HFFc6 (cell line): ENCODE measurements around the gene MPZL1. TPM values are rescaled to one million over a fixed set of nuclear protein-coding genes. Genes with fewer than 3 reads are reported as not detected.

Source experiments
- DNase-seq: peaks from one replicate; pipeline ENCODE4 v3.0.0-alpha.2; 2018
- H3K27ac Mint-ChIP-seq: 2 replicates; pipeline ENCODE4 v1.8.0; 2020; ENCODE audit warnings: mild to moderate bottlenecking, mixed read lengths
- H3K27me3 Mint-ChIP-seq: 2 replicates; pipeline ENCODE4 v1.8.0; 2021; ENCODE audit warnings: mild to moderate bottlenecking, moderate library complexity, mixed read lengths; ENCODE audit not compliant: insufficient read depth
- H3K36me3 Mint-ChIP-seq: 2 replicates; pipeline ENCODE4 v1.8.0; 2021; ENCODE audit warnings: low read depth, mixed read lengths
- H3K4me1 Mint-ChIP-seq: 2 replicates; pipeline ENCODE4 v1.8.0; 2020; ENCODE audit warnings: low read depth, mixed read lengths
- H3K4me3 Mint-ChIP-seq: 2 replicates; pipeline ENCODE4 v1.8.0; 2020; ENCODE audit warnings: mild to moderate bottlenecking, moderate library complexity, mixed read lengths
- H3K9me3 Mint-ChIP-seq: 2 replicates; pipeline ENCODE4 v1.8.0; 2020; ENCODE audit warnings: mild to moderate bottlenecking, mixed read lengths
- CTCF ChIP-seq: fragments of 200-600 bp; sonication (generic); IDR thresholded peaks from 2 replicates; pipeline ENCODE4 v1.5.0; 2021; ENCODE audit warnings: antibody characterized with exemption, mild to moderate bottlenecking
- total RNA-seq, 6 experiments: library from RNA; stranded (reverse); fragmentation: NEBNext Ultra II Directional; extraction: Animal tissue kit (Norgen Biotek cat#: 25700); gene quantifications; 2 replicates in 1 of 6; 3 replicates in 5 of 6; pipeline ENCODE4 v1.2.3, GENCODE V29; 2021

The MPZL1 gene
- total RNA-seq, 6 experiments from 2014 or later, result 147 to 188 (median 183) TPM

- Mint-ChIP-seq H3K9me3 (no peaks in the 10 kb centered on the region), H3K4me1 (peaks cover 43% of the 10 kb centered on the region), H3K27ac (no peak overlapping the region), H3K36me3 (peaks cover 19% of the 10 kb centered on the region), H3K4me3 (no peak overlapping the region), H3K27me3 (peaks cover 2% of the 10 kb centered on the region)
- TF ChIP-seq CTCF, result no peak
- DNase-seq, result no peak
These were observed 42.9 kb downstream of the MPZL1 start for GRCh38 chr1:167764458-167765330.

- no peak for TF ChIP-seq CTCF
- H3K4me3 Mint-ChIP-seq, result no peak overlapping the region
- peaks cover 26% of the 10 kb centered on the region for H3K36me3 Mint-ChIP-seq
- DNase-seq, result no peak
- H3K27me3 Mint-ChIP-seq, result peaks cover 2% of the 10 kb centered on the region
- H3K27ac Mint-ChIP-seq, result no peak overlapping the region
- H3K4me1 Mint-ChIP-seq, result peaks cover 37% of the 10 kb centered on the region
- no peaks in the 10 kb centered on the region for H3K9me3 Mint-ChIP-seq
These were observed 43.7 kb downstream of the MPZL1 start for GRCh38 chr1:167765496-167765895.

- H3K27ac Mint-ChIP-seq, result no peak overlapping the region
- TF ChIP-seq CTCF, result no peak
- H3K36me3 Mint-ChIP-seq, result peaks cover 36% of the 10 kb centered on the region
- H3K4me1 Mint-ChIP-seq, result peaks cover 27% of the 10 kb centered on the region
- DNase-seq, result no peak
- no peaks in the 10 kb centered on the region for H3K9me3 Mint-ChIP-seq
- no peaks in the 10 kb centered on the region; the same call in 1 of the 2 replicates for H3K27me3 Mint-ChIP-seq
- H3K4me3 Mint-ChIP-seq, result no peak overlapping the region
These were observed 44.8 kb downstream of the MPZL1 start for GRCh38 chr1:167766538-167766937.

- no peaks in the 10 kb centered on the region; the same call in 1 of the 2 replicates for H3K27me3 Mint-ChIP-seq
- no peak overlapping the region for H3K4me3 Mint-ChIP-seq
- no peaks in the 10 kb centered on the region for H3K9me3 Mint-ChIP-seq
- peaks cover 47% of the 10 kb centered on the region for H3K36me3 Mint-ChIP-seq
- no peak overlapping the region for H3K27ac Mint-ChIP-seq
- no peak for DNase-seq
- no peak for TF ChIP-seq CTCF
- peaks cover 15% of the 10 kb centered on the region for H3K4me1 Mint-ChIP-seq
These were observed 46.0 kb downstream of the MPZL1 start for GRCh38 chr1:167767761-167768160.

GRCh38 chr1:167770127-167770526, 48.3 kb downstream of the MPZL1 start:
- peaks cover 60% of the 10 kb centered on the region for H3K36me3 Mint-ChIP-seq
- H3K9me3 Mint-ChIP-seq, result no peaks in the 10 kb centered on the region
- TF ChIP-seq CTCF, result no peak
- H3K27me3 Mint-ChIP-seq, result no peaks in the 10 kb centered on the region; the same call in 1 of the 2 replicates
- no peak for DNase-seq
- no peak overlapping the region for H3K27ac Mint-ChIP-seq
- H3K4me3 Mint-ChIP-seq, result no peak overlapping the region
- peaks cover 16% of the 10 kb centered on the region for H3K4me1 Mint-ChIP-seq
